ENCODE data around the gene KLHL12.

The KLHL12 gene

GRCh38 chr1:202951437-202951836, 24.4 kb upstream of the KLHL12 start:
- Histone ChIP-seq H3K4me1 (ENCODE audit: low read depth, poor library complexity, severe bottlenecking) (peaks cover 23% of the 10 kb centered on the region), H4K20me1 (ENCODE audit: insufficient read depth) (no peaks in the 10 kb centered on the region), H3K79me2 (ENCODE audit: insufficient read depth, low read depth) (peaks cover 57% of the 10 kb centered on the region), H3K27me3 (ENCODE audit: insufficient read depth, low read depth) (no peaks in the 10 kb centered on the region), H3K4me2 (no peak overlapping the region), H3K9ac (no peak overlapping the region), H3K4me3 (IDR thresholded peaks at IDR 0.05; ENCODE audit: insufficient read depth, low read depth, low read length) (no peak overlapping the region), H3K36me3 (ENCODE audit: insufficient read depth) (peaks cover 4% of the 10 kb centered on the region; the same call in 1 of the 2 replicates), H2AFZ (ENCODE audit: low read depth) (no peak overlapping the region), H3K27ac (no peak overlapping the region)
- TF ChIP-seq CTCF (conservative IDR thresholded peaks at IDR 0.05; ENCODE audit: low read depth, low read length): no peak

DNA sequence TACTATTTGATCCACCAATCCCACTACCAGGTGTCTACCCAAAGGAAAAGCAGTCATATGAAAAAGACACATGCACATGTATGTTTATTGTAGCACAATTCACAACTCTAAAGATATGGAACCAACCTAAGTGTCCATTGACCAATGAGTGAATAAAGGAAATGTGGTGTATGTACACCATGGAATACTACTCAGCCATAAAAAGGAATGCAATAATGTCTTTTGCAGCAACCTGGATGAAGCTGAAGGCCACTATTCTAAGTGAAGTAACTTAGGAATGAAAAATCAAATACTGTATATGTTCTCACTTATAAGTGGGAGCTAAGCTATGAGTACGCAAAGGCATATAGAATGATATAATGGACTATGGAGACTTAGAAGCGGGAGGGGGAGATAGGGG, 18.4 kb upstream of the KLHL12 start:
- peaks cover 4% of the 10 kb centered on the region; the same call in 1 of the 2 replicates for H3K36me3 ChIP-seq (ENCODE audit: insufficient read depth)
- H3K9ac ChIP-seq: no peak overlapping the region
- H3K4me3 ChIP-seq (IDR thresholded peaks at IDR 0.05; ENCODE audit: insufficient read depth, low read depth, low read length): no peak overlapping the region
- H3K27me3 ChIP-seq (ENCODE audit: insufficient read depth, low read depth): no peaks in the 10 kb centered on the region
- H3K4me1 ChIP-seq (ENCODE audit: low read depth, poor library complexity, severe bottlenecking): no peaks in the 10 kb centered on the region
- no peak for TF ChIP-seq CTCF (conservative IDR thresholded peaks at IDR 0.05; ENCODE audit: low read depth, low read length)
- H3K79me2 ChIP-seq (ENCODE audit: insufficient read depth, low read depth): no peaks in the 10 kb centered on the region
- no peak overlapping the region for H2AFZ ChIP-seq (ENCODE audit: low read depth)
- no peaks in the 10 kb centered on the region for H4K20me1 ChIP-seq (ENCODE audit: insufficient read depth)
- no peak overlapping the region for H3K27ac ChIP-seq
- H3K4me2 ChIP-seq: no peak overlapping the region

DNA sequence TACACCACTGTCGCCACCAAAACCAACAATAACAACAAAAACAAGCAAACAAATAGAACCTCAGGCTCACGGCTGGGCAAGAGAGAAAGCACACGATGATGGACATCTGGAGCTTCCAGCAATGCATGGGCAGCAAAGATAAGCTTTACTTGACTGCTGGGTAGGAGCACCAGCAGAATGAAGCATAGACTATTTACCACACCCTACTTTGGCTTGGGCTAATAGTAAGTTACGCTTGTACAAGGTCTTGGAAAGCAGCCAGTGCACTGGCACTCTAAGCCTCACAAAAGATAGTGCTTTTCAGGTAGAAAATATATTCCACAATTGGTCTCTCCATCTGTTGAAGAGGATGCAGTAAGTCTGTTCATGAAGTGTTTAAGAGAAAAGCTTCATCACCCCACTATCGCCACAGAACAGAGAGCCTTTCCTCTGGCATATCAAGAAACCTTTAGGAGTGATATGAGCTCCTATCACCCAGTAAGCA, 17.4 kb upstream of the KLHL12 start:
- Histone ChIP-seq H3K4me1 (ENCODE audit: low read depth, poor library complexity, severe bottlenecking) (no peaks in the 10 kb centered on the region), H3K4me2 (no peak overlapping the region), H2AFZ (ENCODE audit: low read depth) (no peak overlapping the region), H3K4me3 (IDR thresholded peaks at IDR 0.05; ENCODE audit: insufficient read depth, low read depth, low read length) (no peak overlapping the region), H4K20me1 (ENCODE audit: insufficient read depth) (no peaks in the 10 kb centered on the region), H3K27me3 (ENCODE audit: insufficient read depth, low read depth) (no peaks in the 10 kb centered on the region), H3K36me3 (ENCODE audit: insufficient read depth) (peaks cover 4% of the 10 kb centered on the region; the same call in 1 of the 2 replicates), H3K27ac (no peak overlapping the region), H3K9ac (no peak overlapping the region), H3K79me2 (ENCODE audit: insufficient read depth, low read depth) (no peaks in the 10 kb centered on the region)
- no peak for TF ChIP-seq CTCF (conservative IDR thresholded peaks at IDR 0.05; ENCODE audit: low read depth, low read length)

DNA sequence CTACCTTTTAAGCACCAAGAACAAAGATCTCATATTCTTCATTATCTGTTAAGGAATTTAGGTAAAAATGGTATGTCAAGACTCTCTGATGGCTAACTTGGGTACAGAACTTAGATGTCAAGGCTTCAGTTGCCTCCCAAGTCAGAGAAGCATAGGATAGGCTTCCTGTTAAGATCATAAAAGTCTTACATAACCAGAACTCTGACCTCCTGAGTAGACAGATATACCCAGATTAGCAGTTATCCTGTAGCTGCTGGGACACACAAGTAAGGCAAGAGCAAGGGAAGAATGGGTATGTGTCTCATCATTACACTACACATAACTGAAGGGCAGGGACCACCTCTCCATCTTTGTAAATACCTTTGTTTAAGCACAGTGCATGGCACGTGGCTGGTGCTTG, 15.4 kb upstream of the KLHL12 start:
- Histone ChIP-seq H3K4me3 (IDR thresholded peaks at IDR 0.05; ENCODE audit: insufficient read depth, low read depth, low read length) (no peak overlapping the region), H3K4me2 (no peak overlapping the region), H4K20me1 (ENCODE audit: insufficient read depth) (no peaks in the 10 kb centered on the region), H3K79me2 (ENCODE audit: insufficient read depth, low read depth) (no peaks in the 10 kb centered on the region), H3K27me3 (ENCODE audit: insufficient read depth, low read depth) (no peaks in the 10 kb centered on the region), H3K27ac (no peak overlapping the region), H3K36me3 (ENCODE audit: insufficient read depth) (no peaks in the 10 kb centered on the region; the same call in 1 of the 2 replicates), H2AFZ (ENCODE audit: low read depth) (no peak overlapping the region), H3K4me1 (ENCODE audit: low read depth, poor library complexity, severe bottlenecking) (no peaks in the 10 kb centered on the region), H3K9ac (no peak overlapping the region)
- no peak for TF ChIP-seq CTCF (conservative IDR thresholded peaks at IDR 0.05; ENCODE audit: low read depth, low read length)

All from KMS-11 (cell line).